Smooth muscle cell (in vitro differentiated cells): ENCODE measurements around the gene AP3D1. TPM values are rescaled to one million over a fixed set of nuclear protein-coding genes. Genes with fewer than 3 reads are reported as not detected.
"Not testable (repeated sequence)": the region's sequence is repeated elsewhere in the genome, so short reads cannot be mapped to it uniquely, and the experiment has no call there.

ENCODE experiments used
- DNase-seq: peaks from one replicate; lab custom pipeline; 2025; ENCODE audit not compliant: unreplicated experiment; lab: John Stamatoyannopoulos, UW
- H2AFZ ChIP-seq: fragments of 200-600 bp; sonication (generic); 2 replicates; pipeline ENCODE4 v1.6.0; 2016; ENCODE audit warnings: antibody characterized with exemption, low read depth, mild to moderate bottlenecking
- H3F3A ChIP-seq: fragments of 200-600 bp; sonication (generic); 2 replicates; pipeline ENCODE4 v1.6.0; 2017; ENCODE audit warnings: antibody characterized with exemption, low read depth
- H3K27ac ChIP-seq: fragments of 200-600 bp; sonication (generic); 2 replicates; pipeline ENCODE4 v1.5.1; 2016; ENCODE audit warnings: low read depth, mild to moderate bottlenecking
- H3K27me3 ChIP-seq: fragments of 200-600 bp; sonication (generic); 2 replicates; pipeline ENCODE4 v1.6.1; 2016; ENCODE audit warnings: low read depth, mild to moderate bottlenecking
- H3K36me3 ChIP-seq: fragments of 200-600 bp; sonication (generic); 2 replicates; pipeline ENCODE4 v1.5.1; 2016; ENCODE audit warnings: low read depth
- H3K4me1 ChIP-seq: fragments of 200-600 bp; sonication (generic); 2 replicates; pipeline ENCODE4 v1.5.1; 2016; ENCODE audit warnings: low read depth
- H3K4me2 ChIP-seq: fragments of 200-600 bp; sonication (generic); 2 replicates; pipeline ENCODE4 v1.6.0; 2016; ENCODE audit warnings: mild to moderate bottlenecking
- H3K4me3 ChIP-seq: fragments of 200-600 bp; sonication (generic); 2 replicates; pipeline ENCODE4 v1.5.1; 2016; ENCODE audit warnings: mild to moderate bottlenecking
- H3K79me2 ChIP-seq: fragments of 200-600 bp; sonication (generic); 2 replicates; pipeline ENCODE4 v1.6.0; 2016; ENCODE audit warnings: low read depth, mild to moderate bottlenecking
- H3K9ac ChIP-seq: fragments of 200-600 bp; sonication (generic); 2 replicates; pipeline ENCODE4 v1.6.0; 2016; ENCODE audit warnings: low read depth
- H3K9me3 ChIP-seq: fragments of 200-600 bp; sonication (generic); replicated peaks from 2 replicates; pipeline ENCODE4 v1.5.1; 2016; ENCODE audit warnings: low read depth
- H4K20me1 ChIP-seq: fragments of 200-600 bp; sonication (generic); 2 replicates; pipeline ENCODE4 v1.6.0; 2016; ENCODE audit warnings: low read depth
- CTCF ChIP-seq: fragments of 200-600 bp; sonication (generic); IDR thresholded peaks from 2 replicates; pipeline ENCODE4 v1.5.1; 2017; ENCODE audit warnings: borderline replicate concordance, mild to moderate bottlenecking, antibody characterized with exemption; ENCODE audit not compliant: insufficient read depth, poor library complexity, severe bottlenecking
- WGBS: methylation state at CpG from one replicate; pipeline ENCODE4 v1.1.7; 2016; ENCODE audit warnings: low lambda C conversion rate; 5-methylcytosine and 5-hydroxymethylcytosine counted together
- polyA plus RNA-seq: library from polyadenylated mRNA; unstranded; fragments of >200 nt; fragmentation: Nextera tagmentation; extraction: Ambion mirVana; gene quantifications from 2 replicates; pipeline ENCODE4 v1.2.1, GENCODE V29; 2016
- total RNA-seq: library from RNA; depleted of rRNA; stranded (reverse); fragments of >200 nt; gene quantifications from 2 replicates; pipeline ENCODE4 v1.2.3, GENCODE V29; 2014

Gene AP3D1
- total and polyA plus RNA-seq, 2 experiments from 2014 or later, result 66.2 to 81.0 TPM

GRCh38 chr19:2089727-2090053 is 61.7 kb downstream of the AP3D1 start:
- H3K4me2 ChIP-seq, result peak overlapping the region; percentile 26
- no peak for TF ChIP-seq CTCF
- peak overlapping the region; percentile 4 for H3K9ac ChIP-seq
- no peaks in the 10 kb centered on the region for H3K9me3 ChIP-seq
- H3K4me3 ChIP-seq, result no peak overlapping the region
- peaks cover 3% of the 10 kb centered on the region for H3K4me1 ChIP-seq
- H3K27ac ChIP-seq, result peak overlapping the region; percentile 53
- H4K20me1 ChIP-seq, result peaks cover 48% of the 10 kb centered on the region
- no peaks in the 10 kb centered on the region for H3K36me3 ChIP-seq
- H2AFZ ChIP-seq, result no peak overlapping the region
- H3F3A ChIP-seq, result no peaks in the 10 kb centered on the region
- no peak for DNase-seq
- H3K79me2 ChIP-seq, result peaks cover 59% of the 10 kb centered on the region
- no peaks in the 10 kb centered on the region for H3K27me3 ChIP-seq
- 84% methylated on average over 2 of the region's 2 CpGs for WGBS

GRCh38 chr19:2089001-2089711 is 62.2 kb downstream of the AP3D1 start:
- no peak for DNase-seq
- Histone ChIP-seq H3K9me3 (no peaks in the 10 kb centered on the region), H4K20me1 (peaks cover 44% of the 10 kb centered on the region), H3F3A (no peaks in the 10 kb centered on the region), H3K36me3 (no peaks in the 10 kb centered on the region), H3K79me2 (peaks cover 56% of the 10 kb centered on the region), H3K9ac (peak overlapping the region; percentile 4), H3K4me1 (peaks cover 3% of the 10 kb centered on the region), H3K27me3 (no peaks in the 10 kb centered on the region), H3K27ac (peak overlapping the region; percentile 53), H2AFZ (no peak overlapping the region), H3K4me3 (no peak overlapping the region), H3K4me2 (peak overlapping the region; percentile 6)
- WGBS, result 61% methylated on average over 16 of the region's 16 CpGs
- no peak for TF ChIP-seq CTCF

GRCh38 chr19:2087621-2088100 is 63.7 kb downstream of the AP3D1 start:
- 96% methylated on average over 14 of the region's 14 CpGs for WGBS
- Histone ChIP-seq H4K20me1 (peaks cover 58% of the 10 kb centered on the region), H3K9me3 (no peaks in the 10 kb centered on the region), H3K4me2 (no peak overlapping the region), H2AFZ (no peak overlapping the region), H3K4me3 (no peak overlapping the region), H3K79me2 (peaks cover 48% of the 10 kb centered on the region), H3F3A (no peaks in the 10 kb centered on the region), H3K27me3 (no peaks in the 10 kb centered on the region), H3K27ac (no peak overlapping the region), H3K36me3 (no peaks in the 10 kb centered on the region), H3K9ac (no peak overlapping the region), H3K4me1 (peaks cover 3% of the 10 kb centered on the region)
- no peak for DNase-seq
- no peak for TF ChIP-seq CTCF

GRCh38 chr19:2086695-2087620 is 64.4 kb downstream of the AP3D1 start:
- Histone ChIP-seq H4K20me1 (peaks cover 65% of the 10 kb centered on the region), H3K79me2 (peaks cover 46% of the 10 kb centered on the region)
- not testable (repeated sequence) for H3K9ac ChIP-seq, DNase-seq, H3K27me3 ChIP-seq, H3K36me3 ChIP-seq, H3K27ac ChIP-seq, H2AFZ ChIP-seq, H3F3A ChIP-seq, H3K4me2 ChIP-seq, H3K4me3 ChIP-seq, H3K4me1 ChIP-seq, H3K9me3 ChIP-seq
- WGBS, result 86% methylated on average over 13 of the region's 13 CpGs
